ENCODE results near the gene CRYBG3. TPM values are rescaled to one million over a fixed set of nuclear protein-coding genes. Genes with fewer than 3 reads are reported as not detected.

CRYBG3 gene
- total RNA-seq, 1 experiment from 2014 or later, result 5.9 TPM

- no peaks in the 10 kb centered on the region for H3K79me1 ChIP-seq (ENCODE audit: insufficient read depth, low read depth, low read length, poor library complexity, severe bottlenecking)
- no peak overlapping the region for H2AFZ ChIP-seq (ENCODE audit: low read length)
- no peak for DNase-seq
- H2BK5ac ChIP-seq (ENCODE audit: insufficient read length, low read length), result no peak overlapping the region
- H2AK5ac ChIP-seq (ENCODE audit: insufficient read length, low read length), result no peak overlapping the region
- WGBS (ENCODE audit: extremely low coverage, insufficient read length, low lambda C conversion rate), result no CpG with 5 or more reads among the region's 1 CpG
- no peaks in the 10 kb centered on the region for H3K9me3 ChIP-seq (ENCODE audit: control insufficient read depth, low read depth, low read length)
- Mint-ChIP-seq H3K27me3 (ENCODE audit: low read depth) (no peaks in the 10 kb centered on the region), H3K4me1 (peaks cover 2 to 3% of the 10 kb centered on the region in 2 experiments; a peak in 2 of 4 replicates), H3K27ac (no peak overlapping the region), H3K4me3 (no peak overlapping the region), H3K36me3 (ENCODE audit: insufficient read depth in 1 of 3, low read depth in 3 of 3) (no peaks in the 10 kb centered on the region; a peak in 1 of 7 replicates), H3K9me3 (no peaks in the 10 kb centered on the region)
- no peak overlapping the region for H4K91ac ChIP-seq (ENCODE audit: insufficient read length, low read depth, low read length)
- H3K56ac ChIP-seq (ENCODE audit: insufficient read length, low read depth, low read length), result no peak overlapping the region
- H2BK12ac ChIP-seq (ENCODE audit: insufficient read length, low read depth, low read length), result no peak overlapping the region
- H3K4ac ChIP-seq (ENCODE audit: low read depth, low read length), result no peak overlapping the region
- H4K8ac ChIP-seq (replicated peaks; ENCODE audit: insufficient read length, low read depth, low read length), result no peak overlapping the region
- no peak overlapping the region for H3K18ac ChIP-seq (ENCODE audit: insufficient read length, low read depth, low read length)
- H3K27me3 ChIP-seq (ENCODE audit: insufficient read depth, low read length), result no peaks in the 10 kb centered on the region
- no peak overlapping the region for H4K5ac ChIP-seq (ENCODE audit: insufficient read length, low read depth, low read length)
- H3K14ac ChIP-seq (ENCODE audit: insufficient read depth, low read length), result no peak overlapping the region
- no peak for TF ChIP-seq CTCF (conservative IDR thresholded peaks at IDR 0.05)
- H3T11ph ChIP-seq (ENCODE audit: low read length), result no peak overlapping the region
- no peak overlapping the region for H3K9ac ChIP-seq (ENCODE audit: extremely low read depth, insufficient read length, low read length)
- no peak overlapping the region for H2BK120ac ChIP-seq (ENCODE audit: low read depth, low read length, poor library complexity, severe bottlenecking)
- no peak overlapping the region for H2BK15ac ChIP-seq (ENCODE audit: low read depth, low read length)
- H3K23me2 ChIP-seq (ENCODE audit: insufficient read length, low read depth, low read length, poor library complexity, severe bottlenecking), result no peaks in the 10 kb centered on the region
- peaks cover 2% of the 10 kb centered on the region; the same call in 1 of the 2 replicates for H3K79me2 ChIP-seq (ENCODE audit: insufficient read depth, low read length)
- H4K20me1 ChIP-seq (ENCODE audit: control insufficient read depth, insufficient read depth, insufficient read length), result no peaks in the 10 kb centered on the region
- H2BK20ac ChIP-seq (ENCODE audit: low read depth, low read length, poor library complexity, severe bottlenecking), result no peak overlapping the region
- H3K23ac ChIP-seq (ENCODE audit: insufficient read length, low read depth, low read length), result no peak overlapping the region
- H3K27ac ChIP-seq (ENCODE audit: insufficient read length, low read depth, low read length), result no peak overlapping the region
- H3K4me1 ChIP-seq (ENCODE audit: insufficient read depth, low read length), result no peaks in the 10 kb centered on the region
- H3K4me2 ChIP-seq (ENCODE audit: insufficient read depth, insufficient read length, low read length), result no peak overlapping the region
Observed at GRCh38 chr3:97863031-97863430, 41.2 kb downstream of the CRYBG3 start.

Data from H9 (cell line).